SK-N-SH (cell line): ENCODE results near the gene PIGV. TPM values are rescaled to one million over a fixed set of nuclear protein-coding genes. Genes with fewer than 3 reads are reported as not detected.

Experiments
- CTCF ChIA-PET: fragments of 300-600, 350-600 bp; formaldehyde crosslinking; extraction: SDS; loops from one replicate; lab custom pipeline; 2021; lab: Yijun Ruan, JAX
- POLR2A ChIA-PET: fragments of 350-600 bp; sonication (Branson Sonifier 250); formaldehyde crosslinking; extraction: SDS; loops from one replicate; lab custom pipeline; 2020; ENCODE audit warnings: antibody characterized with exemption, inconsistent platforms; lab: Yijun Ruan, JAX
- DNase-seq: peaks from one replicate; pipeline ENCODE4 v3.0.0; 2012
- H2AFZ ChIP-seq: fragments of 200-600 bp; sonication (generic); 2 replicates; pipeline ENCODE4 v1.8.1; 2016; ENCODE audit warnings: antibody characterized with exemption, mild to moderate bottlenecking, low read depth
- H3F3A ChIP-seq: fragments of 200-600 bp; sonication (generic); replicated peaks from 2 replicates; pipeline ENCODE3; 2016; ENCODE audit warnings: antibody characterized with exemption, mild to moderate bottlenecking; ENCODE audit not compliant: insufficient read depth
- H3K27ac ChIP-seq, 2 experiments: fragments of 200-500 bp in 1 of 2; fragments of 200-600 bp in 1 of 2; sonication (Bioruptor generic) in 1 of 2; sonication (generic), shearing (Covaris generic) in 1 of 2; 2 replicates each; pipeline versions ENCODE4 v1.5.1 to v1.6.1; 2014 to 2016; ENCODE audit warnings: low read depth in 2 of 2, inconsistent platforms in 1 of 2, low read length in 1 of 2, mild to moderate bottlenecking in 1 of 2, mixed read lengths in 1 of 2
- H3K27me3 ChIP-seq: fragments of 200-600 bp; sonication (generic), shearing (Covaris generic); 2 replicates; pipeline ENCODE4 v1.6.1; 2016; ENCODE audit warnings: mixed run types; ENCODE audit not compliant: insufficient read depth
- H3K36me3 ChIP-seq, 2 experiments: fragments of 200-500 bp in 1 of 2; fragments of 200-600 bp in 1 of 2; sonication (Bioruptor generic) in 1 of 2; sonication (generic) in 1 of 2; replicated peaks in 1 of 2; 2 replicates each; pipeline versions ENCODE3 to v1.5.1; 2014 to 2016; ENCODE audit warnings: low read length in 1 of 2, mild to moderate bottlenecking in 1 of 2; ENCODE audit not compliant: insufficient read depth in 2 of 2, control insufficient read depth in 1 of 2
- H3K4me1 ChIP-seq, 2 experiments: fragments of 200-500 bp in 1 of 2; fragments of 200-600 bp in 1 of 2; sonication (Bioruptor generic) in 1 of 2; sonication (generic), shearing (Covaris generic) in 1 of 2; 2 replicates each; pipeline versions ENCODE4 v1.5.1 to v1.6.1; 2014 to 2016; ENCODE audit warnings: low read depth in 1 of 2, low read length in 1 of 2, mixed run types in 1 of 2; ENCODE audit not compliant: insufficient read depth in 2 of 2, control insufficient read depth in 1 of 2
- H3K4me2 ChIP-seq: fragments of 200-600 bp; sonication (generic), shearing (Covaris generic); 2 replicates; pipeline ENCODE4 v1.6.1; 2017; ENCODE audit warnings: mixed run types
- H3K4me3 ChIP-seq, 2 experiments: fragments of 200-500 bp in 1 of 2; fragments of 200-600 bp in 1 of 2; sonication (Bioruptor generic) in 1 of 2; sonication (generic), shearing (Covaris generic) in 1 of 2; 2 replicates each; pipeline versions ENCODE4 v1.5.1 to v1.8.1; 2014 to 2016; ENCODE audit warnings: low read depth in 2 of 2, inconsistent platforms in 1 of 2, low read length in 1 of 2, mild to moderate bottlenecking in 1 of 2, mixed read lengths in 1 of 2, moderate library complexity in 1 of 2
- H3K79me2 ChIP-seq: fragments of 200-600 bp; sonication (generic); 2 replicates; pipeline ENCODE4 v1.8.1; 2017; ENCODE audit warnings: mild to moderate bottlenecking; ENCODE audit not compliant: insufficient read depth
- H3K9ac ChIP-seq: fragments of 200-600 bp; sonication (generic); 2 replicates; pipeline ENCODE4 v1.6.1; 2017; ENCODE audit warnings: mixed run types
- H3K9me2 ChIP-seq: fragments of 200-600 bp; sonication (generic); 2 replicates; pipeline ENCODE4 v1.6.1; 2017; ENCODE audit warnings: mixed run types
- H3K9me3 ChIP-seq: fragments of 200-600 bp; sonication (generic); 2 replicates; pipeline ENCODE4 v1.6.1; 2017; ENCODE audit warnings: mixed run types, mild to moderate bottlenecking, moderate library complexity
- H4K20me1 ChIP-seq: fragments of 200-600 bp; sonication (generic); 2 replicates; pipeline ENCODE4 v1.6.1; 2017; ENCODE audit warnings: mild to moderate bottlenecking, mixed run types; ENCODE audit not compliant: insufficient read depth
- CHD2 ChIP-seq: fragments of 150-350 bp; IDR thresholded peaks from 2 replicates; pipeline ENCODE4 v1.6.1; 2018; ENCODE audit warnings: low read length; ENCODE audit not compliant: partially characterized antibody
- CTCF ChIP-seq: fragments of 200-600 bp; sonication (generic); IDR thresholded peaks from 2 replicates; pipeline ENCODE4 v1.6.1; 2017; ENCODE audit warnings: antibody characterized with exemption, mild to moderate bottlenecking, moderate library complexity
- EP300 ChIP-seq, 2 experiments: IDR thresholded peaks; 2 replicates each; pipeline versions ENCODE4 v1.4.0 to v1.6.1; 2012; ENCODE audit warnings: borderline replicate concordance in 1 of 2, low read depth in 1 of 2, low read length in 1 of 2
- FOXJ3 ChIP-seq: sonication (generic); formaldehyde crosslinking; IDR thresholded peaks from 2 replicates; pipeline ENCODE4 v1.5.1; 2020; ENCODE audit warnings: mild to moderate bottlenecking, missing genetic modification reagents
- GABPA ChIP-seq: IDR thresholded peaks from 2 replicates; pipeline ENCODE4 v1.4.0; 2012; ENCODE audit warnings: low read depth, mild to moderate bottlenecking
- GATA2 ChIP-seq: sonication (generic); formaldehyde crosslinking; IDR thresholded peaks from 2 replicates; pipeline ENCODE4 v1.5.0; 2020; ENCODE audit warnings: mild to moderate bottlenecking, missing genetic modification reagents
- JUND ChIP-seq: IDR thresholded peaks from 2 replicates; pipeline ENCODE4 v1.4.0; 2012
- MAX ChIP-seq: IDR thresholded peaks from 2 replicates; pipeline ENCODE4 v1.4.0; 2012; ENCODE audit warnings: low read depth
- MXI1 ChIP-seq: IDR thresholded peaks from 2 replicates; pipeline ENCODE4 v1.6.1; 2012; ENCODE audit warnings: mild to moderate bottlenecking, low read depth, low read length, improper control_type of control experiment
- NFIC ChIP-seq: IDR thresholded peaks from 2 replicates; pipeline ENCODE4 v1.4.0; 2012; ENCODE audit warnings: borderline replicate concordance
- NRF1 ChIP-seq: IDR thresholded peaks from 2 replicates; pipeline ENCODE4 v1.6.1; 2012; ENCODE audit warnings: low read depth, mild to moderate bottlenecking, low read length
- PBX3 ChIP-seq: IDR thresholded peaks from 2 replicates; pipeline ENCODE4; 2012
- POLR2AphosphoS5 ChIP-seq: IDR thresholded peaks from 2 replicates; pipeline ENCODE4 v1.6.1; 2012; ENCODE audit warnings: low read depth, low read length
- RAD21 ChIP-seq: IDR thresholded peaks from 2 replicates; pipeline ENCODE4 v1.6.1; 2012; ENCODE audit warnings: mild to moderate bottlenecking, low read length
- RCOR1 ChIP-seq: fragments of 150-350 bp; IDR thresholded peaks from 2 replicates; pipeline ENCODE4 v1.6.1; 2017; ENCODE audit warnings: antibody characterized with exemption, low read length
- REST ChIP-seq: IDR thresholded peaks from 2 replicates; pipeline ENCODE4 v1.6.1; 2012; ENCODE audit warnings: mild to moderate bottlenecking, low read depth, low read length, moderate library complexity
- RXRA ChIP-seq: IDR thresholded peaks from 2 replicates; pipeline ENCODE4 v1.4.0; 2012; ENCODE audit warnings: low read depth, mild to moderate bottlenecking, borderline replicate concordance
- SIN3A ChIP-seq: IDR thresholded peaks from 2 replicates; pipeline ENCODE4 v1.6.1; 2012; ENCODE audit warnings: low read depth, mild to moderate bottlenecking, low read length, moderate library complexity, borderline replicate concordance
- TAF1 ChIP-seq: IDR thresholded peaks from 2 replicates; pipeline ENCODE4 v1.6.1; 2012; ENCODE audit warnings: low read depth, mild to moderate bottlenecking, low read length, moderate library complexity, borderline replicate concordance
- TCF12 ChIP-seq: IDR thresholded peaks from 2 replicates; pipeline ENCODE4 v1.4.0; 2012
- YY1 ChIP-seq: IDR thresholded peaks from 2 replicates; pipeline ENCODE4 v1.4.0; 2012; ENCODE audit warnings: low read depth, mild to moderate bottlenecking
- ZBTB33 ChIP-seq: IDR thresholded peaks from 2 replicates; pipeline ENCODE4 v1.4.0; 2012; ENCODE audit warnings: low read depth, borderline replicate concordance
- whole genome bisulfite sequencing: methylation state at CpG from one replicate; pipeline ENCODE4 v1.1.6; 2017; ENCODE audit warnings: low lambda C conversion rate; 5-methylcytosine and 5-hydroxymethylcytosine counted together
- polyA plus RNA-seq, 3 experiments: library from polyadenylated mRNA; depleted of rRNA; stranded (reverse); fragments of >200 nt; gene quantifications; 2 replicates each; pipeline ENCODE4 v1.2.3, GENCODE V29; 2012

Gene PIGV
- polyA plus RNA-seq, 1 of the 3 experiments (the other 2 are of a cell fraction), result 16.5 TPM

- TF ChIP-seq RCOR1, result no peak
- TF ChIP-seq TAF1, result no peak
- TF ChIP-seq RAD21, result no peak
- no peak for TF ChIP-seq POLR2AphosphoS5
- no peak for TF ChIP-seq ZBTB33
- TF ChIP-seq RXRA, result no peak
These were observed 37.0 kb downstream of the PIGV start (continued) for GRCh38 chr1:26824731-26825130.

GRCh38 chr1:26826261-26827105 lies 38.7 kb downstream of the PIGV start, which contains the start of gene ZDHHC18:
ZDHHC18 (plus strand) TSS chr1:26826688; CDS start chr1:26826805, 117 bp downstream.
- peak within 1 kb of the TSS; percentile 99 for H2AFZ ChIP-seq
- no peaks in the 10 kb centered on the region for H3K9me3 ChIP-seq
- ChIA-PET POLR2A (no interaction called here), CTCF (interaction anchor here (0.6 to 1.2 kb wide), 6 partner anchors 16 to 74 kb away, joined by 3 to 4 read pairs (median 3); partner anchors contain the start of gene GPATCH3)
- peaks cover 42% of the 10 kb centered on the region for H3K79me2 ChIP-seq
- H3K4me1 ChIP-seq, result peaks cover 6 to 21% of the 10 kb centered on the region in 2 experiments; a peak in 2 of 4 replicates
- H3F3A ChIP-seq, result no peaks in the 10 kb centered on the region
- H3K36me3 ChIP-seq, result no peaks in the 10 kb centered on the region
- peak within 1 kb of the TSS; percentile 68 for H3K9ac ChIP-seq
- peak; percentile 98 for DNase-seq
- WGBS, result 7% methylated on average over 17 of the region's 107 CpGs
- H3K9me2 ChIP-seq, result no peaks in the 10 kb centered on the region
- H3K4me2 ChIP-seq, result peak within 1 kb of the TSS; percentile 95
- no peaks in the 10 kb centered on the region for H3K27me3 ChIP-seq
- H4K20me1 ChIP-seq, result no peaks in the 10 kb centered on the region
- H3K4me3 ChIP-seq, result peak within 1 kb of the TSS; percentile 60 to 69
- H3K27ac ChIP-seq, result peak within 1 kb of the TSS in 1 of 2 experiments; percentile 71; a peak in 2 of 4 replicates
- TF ChIP-seq EP300 (IDR thresholded peaks at IDR 0.05; ENCODE audit: borderline replicate concordance in 1 of 2, low read depth in 1 of 2, low read length in 1 of 2), result no peak
- TF ChIP-seq GABPA, result no peak
- no peak for TF ChIP-seq REST
- TF ChIP-seq GATA2 (CRISPR knock-in tag), result no peak
- TF ChIP-seq POLR2AphosphoS5, result 0 out of 2 replicates have a peak, but pooled peaks have one; percentile 14
- no peak for TF ChIP-seq TCF12
- TF ChIP-seq MAX, result no peak
- no peak for TF ChIP-seq RXRA
- TF ChIP-seq CHD2, result peak; percentile 25
- peak; percentile 46 for TF ChIP-seq CTCF
- TF ChIP-seq YY1, result no peak
- no peak for TF ChIP-seq FOXJ3 (CRISPR knock-in tag)
- no peak for TF ChIP-seq PBX3
- no peak for TF ChIP-seq NRF1
- TF ChIP-seq SIN3A, result no peak
- no peak for TF ChIP-seq MXI1
- peak; percentile 74; the same call in 1 of the 2 replicates for TF ChIP-seq NFIC
- no peak for TF ChIP-seq JUND
- TF ChIP-seq RCOR1, result no peak
